IPS-20b (cell line): ENCODE data around the gene CFAP119.
A peak's percentile ranks its signal among the peaks of the same experiment; 100 is the strongest.

Source experiments
- H3K27ac ChIP-seq: one replicate; pipeline ENCODE4 v1.5.1; 2013; ENCODE audit warnings: low read length
- H3K27me3 ChIP-seq: 2 replicates; pipeline ENCODE4 v1.6.1; 2013; ENCODE audit warnings: mild to moderate bottlenecking, low read length, inconsistent platforms; ENCODE audit not compliant: insufficient read depth
- H3K36me3 ChIP-seq: 2 replicates; pipeline ENCODE4 v1.6.1; 2013; ENCODE audit warnings: low read depth, mild to moderate bottlenecking, inconsistent platforms, low read length, moderate library complexity; ENCODE audit not compliant: insufficient read depth
- H3K4me1 ChIP-seq: 2 replicates; pipeline ENCODE4 v1.6.1; 2013; ENCODE audit warnings: mild to moderate bottlenecking, control low read depth, inconsistent platforms, low read length, moderate library complexity; ENCODE audit not compliant: insufficient read depth
- H3K4me3 ChIP-seq: 2 replicates; pipeline ENCODE4 v1.5.1; 2013; ENCODE audit warnings: mild to moderate bottlenecking, low read length, inconsistent platforms
- H3K9ac ChIP-seq: 2 replicates; pipeline ENCODE4 v1.6.1; 2013; ENCODE audit warnings: low read depth, mild to moderate bottlenecking, inconsistent platforms, low read length, moderate library complexity
- H3K9me3 ChIP-seq: 2 replicates; pipeline ENCODE4 v1.6.1; 2013; ENCODE audit warnings: mild to moderate bottlenecking, low read depth, low read length, inconsistent platforms; ENCODE audit not compliant: insufficient read depth

CFAP119 gene

DNA sequence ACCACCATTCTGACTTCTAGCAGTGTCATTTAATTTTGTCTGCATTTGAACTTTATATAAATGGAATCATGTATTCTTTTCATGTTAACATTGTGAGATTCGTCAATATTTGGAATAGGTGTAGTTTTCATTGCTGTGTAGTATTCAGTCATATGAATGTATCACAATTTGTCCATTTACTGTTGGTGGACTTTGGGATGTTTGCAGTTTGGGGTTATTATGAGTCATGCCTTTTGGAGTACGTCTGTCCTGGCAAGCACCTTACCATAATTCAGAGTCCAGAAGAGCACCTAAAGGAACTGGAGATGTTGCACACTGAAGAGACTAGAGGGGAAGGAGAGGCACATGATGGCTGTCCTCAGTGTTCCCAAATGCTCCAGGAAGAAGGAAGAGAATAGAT lies 16.8 kb downstream of the CFAP119 start:
- Histone ChIP-seq H3K27ac (no peak overlapping the region), H3K36me3 (peaks cover 34% of the 10 kb centered on the region), H3K9ac (no peak overlapping the region)

DNA sequence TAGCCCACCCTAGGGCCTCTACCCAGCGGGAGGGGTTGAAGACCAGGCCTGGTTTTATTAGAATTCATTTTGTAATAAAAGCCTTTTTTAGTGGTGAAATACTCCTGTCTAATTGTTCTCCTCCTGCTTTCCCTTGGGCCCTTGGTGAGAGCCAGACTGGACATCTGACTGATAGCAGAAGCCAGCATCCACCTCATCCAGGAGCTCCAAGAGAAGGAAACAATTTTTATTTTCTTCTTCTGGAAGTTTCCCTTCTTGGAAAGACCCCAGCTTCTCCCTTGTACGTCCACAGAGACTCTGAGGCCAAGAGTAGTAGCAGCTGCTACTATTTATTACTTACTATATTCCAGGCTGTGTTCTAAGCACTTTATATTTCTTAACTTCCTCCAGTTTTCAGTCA lies 17.7 kb downstream of the CFAP119 start:
- H3K9me3 ChIP-seq = no peaks in the 10 kb centered on the region
- peaks cover 38% of the 10 kb centered on the region for H3K36me3 ChIP-seq
- H3K9ac ChIP-seq = no peak overlapping the region
- no peak overlapping the region for H3K27ac ChIP-seq
- no peaks in the 10 kb centered on the region for H3K27me3 ChIP-seq
- H3K4me1 ChIP-seq = peaks cover 7% of the 10 kb centered on the region; the same call in 1 of the 2 replicates
- no peak overlapping the region for H3K4me3 ChIP-seq

More for the DNA sequence above, 16.8 kb downstream of the CFAP119 start:
- Histone ChIP-seq H3K9me3 (no peaks in the 10 kb centered on the region), H3K4me3 (no peak overlapping the region), H3K4me1 (peaks cover 9% of the 10 kb centered on the region; the same call in 1 of the 2 replicates), H3K27me3 (no peaks in the 10 kb centered on the region)

DNA sequence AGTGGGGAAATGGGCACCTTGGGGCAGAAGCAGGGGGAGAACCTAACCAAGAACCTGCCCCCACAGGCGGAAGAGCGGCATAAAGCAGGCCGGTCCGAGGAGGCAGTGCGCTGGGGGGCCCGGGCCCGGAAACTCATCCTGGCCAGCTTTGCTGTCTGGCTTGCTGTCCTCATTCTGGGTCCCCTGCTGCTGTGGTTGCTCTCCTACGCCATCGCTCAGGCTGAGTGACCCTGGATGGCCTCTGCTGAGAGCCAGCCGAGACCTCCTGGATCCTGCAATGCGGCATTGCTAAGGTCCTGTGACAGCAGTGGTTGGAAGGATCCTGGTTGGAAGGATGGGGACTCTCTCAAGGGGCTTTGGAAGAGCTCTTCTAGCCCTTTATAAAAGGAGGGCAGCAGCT lies 18.1 kb downstream of the CFAP119 start:
- H3K9me3 ChIP-seq = no peaks in the 10 kb centered on the region
- no peak overlapping the region for H3K9ac ChIP-seq
- H3K27ac ChIP-seq = no peak overlapping the region
- H3K4me3 ChIP-seq = no peak overlapping the region
- H3K36me3 ChIP-seq = peaks cover 42% of the 10 kb centered on the region
- peaks cover 7% of the 10 kb centered on the region; the same call in 1 of the 2 replicates for H3K4me1 ChIP-seq
- no peaks in the 10 kb centered on the region for H3K27me3 ChIP-seq

DNA sequence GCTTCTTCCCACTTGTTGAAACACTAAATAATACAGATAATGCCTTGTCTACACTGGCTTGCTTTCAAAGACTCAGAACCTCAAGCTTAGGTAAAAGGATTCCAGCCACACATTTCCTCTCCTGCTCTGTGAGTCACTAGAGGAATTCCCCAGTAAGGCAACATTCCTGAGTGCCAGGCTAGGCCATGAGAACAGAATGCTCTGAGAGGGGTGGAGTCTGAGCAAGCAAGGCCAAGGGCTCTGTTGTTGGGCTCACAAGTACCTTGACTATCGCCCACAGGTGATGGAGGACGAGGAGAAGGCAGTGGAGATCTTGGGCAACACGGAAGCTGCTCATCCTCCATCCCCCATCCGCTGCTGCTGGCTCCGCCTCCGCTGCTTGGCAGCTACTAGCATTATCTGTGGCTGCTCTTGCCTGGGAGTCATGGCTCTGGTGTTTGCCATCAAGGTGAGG lies 20.4 kb downstream of the CFAP119 start:
- peaks cover 65% of the 10 kb centered on the region for H3K36me3 ChIP-seq
- no peak overlapping the region for H3K4me3 ChIP-seq
- H3K27ac ChIP-seq = no peak overlapping the region

DNA sequence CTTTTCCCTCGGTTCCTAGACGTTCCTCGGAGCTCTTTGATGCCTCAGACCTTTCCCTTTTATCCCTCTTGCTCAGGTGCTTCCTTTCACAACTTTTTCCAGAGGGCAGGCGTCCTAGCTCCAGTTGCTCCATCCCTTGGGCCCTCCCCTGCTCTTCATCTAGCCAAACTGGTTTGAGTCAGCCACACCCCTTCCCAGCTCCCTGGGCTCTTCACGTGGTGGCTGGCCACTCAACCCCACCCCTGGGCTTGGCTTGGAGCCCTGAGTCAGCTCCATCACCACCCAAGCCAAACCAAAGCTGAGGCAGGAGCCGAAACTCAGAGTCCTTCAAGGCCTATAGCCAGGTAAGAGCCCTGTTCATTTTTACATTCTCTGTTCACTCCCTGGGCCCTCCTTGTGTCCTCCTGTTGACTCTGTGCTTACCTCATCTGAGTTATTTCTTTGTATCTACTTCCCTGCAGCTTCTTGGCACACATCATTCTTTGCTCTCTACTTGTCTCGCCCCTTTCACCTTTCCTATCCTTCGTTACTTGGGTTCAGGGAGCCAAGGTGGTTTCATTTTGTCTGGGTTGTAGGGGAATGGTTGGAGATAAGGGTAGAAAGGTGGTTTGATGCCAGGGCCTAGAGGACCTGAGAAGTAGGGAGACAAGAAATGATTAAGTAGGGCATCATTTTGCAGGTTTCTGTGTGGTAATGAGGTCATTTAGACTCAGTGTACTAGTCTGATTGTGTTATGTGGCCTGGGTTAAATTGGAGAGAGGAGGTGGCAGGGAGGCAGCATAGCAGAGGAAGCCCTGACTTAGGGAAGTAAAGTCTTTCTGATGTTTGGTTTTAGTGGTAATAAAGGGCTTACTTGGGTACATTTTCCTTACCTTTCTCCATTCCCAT lies 21.3 kb downstream of the CFAP119 start:
- H3K4me1 ChIP-seq = peaks cover 7% of the 10 kb centered on the region; the same call in 1 of the 2 replicates
- H3K9me3 ChIP-seq = no peaks in the 10 kb centered on the region
- peak overlapping the region; percentile 18; the same call in 1 of the 2 replicates for H3K4me3 ChIP-seq
- H3K27ac ChIP-seq = no peak overlapping the region
- peak overlapping the region; percentile 31; the same call in 1 of the 2 replicates for H3K9ac ChIP-seq
- H3K27me3 ChIP-seq = no peaks in the 10 kb centered on the region
- peaks cover 73% of the 10 kb centered on the region for H3K36me3 ChIP-seq

More for the DNA sequence above, 20.4 kb downstream of the CFAP119 start:
- H3K9me3 ChIP-seq = no peaks in the 10 kb centered on the region
- H3K9ac ChIP-seq = no peak overlapping the region
- peaks cover 7% of the 10 kb centered on the region; the same call in 1 of the 2 replicates for H3K4me1 ChIP-seq
- no peaks in the 10 kb centered on the region for H3K27me3 ChIP-seq

DNA sequence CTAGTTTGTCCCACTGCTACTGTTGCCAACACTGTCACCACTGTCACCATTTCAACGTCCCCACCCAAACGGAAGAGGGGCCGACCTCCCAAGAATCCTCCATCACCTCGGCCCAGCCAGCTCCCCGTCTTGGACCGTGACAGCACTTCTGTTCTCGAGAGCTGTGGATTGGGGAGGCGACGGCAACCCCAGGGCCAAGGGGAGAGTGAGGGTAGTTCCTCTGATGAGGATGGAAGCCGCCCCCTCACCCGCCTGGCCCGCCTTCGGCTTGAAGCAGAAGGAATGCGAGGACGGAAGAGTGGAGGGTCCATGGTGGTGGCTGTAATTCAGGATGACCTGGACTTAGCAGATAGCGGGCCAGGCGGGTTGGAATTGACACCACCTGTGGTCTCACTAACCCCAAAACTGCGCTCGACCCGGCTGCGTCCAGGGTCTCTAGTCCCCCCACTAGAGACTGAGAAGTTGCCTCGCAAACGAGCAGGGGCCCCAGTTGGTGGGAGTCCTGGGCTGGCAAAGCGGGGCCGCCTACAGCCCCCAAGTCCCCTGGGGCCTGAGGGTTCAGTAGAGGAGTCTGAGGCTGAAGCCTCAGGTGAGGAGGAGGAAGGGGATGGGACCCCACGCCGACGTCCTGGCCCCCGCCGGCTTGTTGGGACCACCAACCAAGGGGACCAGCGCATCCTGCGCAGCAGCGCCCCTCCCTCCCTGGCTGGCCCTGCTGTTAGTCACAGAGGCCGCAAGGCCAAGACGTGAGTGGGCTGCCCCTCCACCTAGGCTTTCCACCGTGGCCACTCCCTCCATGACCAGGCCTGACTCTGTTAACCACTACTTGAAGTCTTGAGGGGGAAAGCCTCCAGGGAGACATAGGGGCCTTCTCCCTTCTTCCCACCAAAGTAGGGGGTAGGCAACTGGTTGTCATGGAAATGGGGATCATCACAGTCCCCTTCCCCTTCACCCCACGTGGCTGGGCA lies 22.6 kb downstream of the CFAP119 start:
- Histone ChIP-seq H3K27me3 (no peaks in the 10 kb centered on the region), H3K9me3 (no peaks in the 10 kb centered on the region), H3K36me3 (peaks cover 73% of the 10 kb centered on the region), H3K9ac (no peak overlapping the region), H3K4me1 (peaks cover 7% of the 10 kb centered on the region; the same call in 1 of the 2 replicates), H3K4me3 (no peak overlapping the region), H3K27ac (no peak overlapping the region)

DNA sequence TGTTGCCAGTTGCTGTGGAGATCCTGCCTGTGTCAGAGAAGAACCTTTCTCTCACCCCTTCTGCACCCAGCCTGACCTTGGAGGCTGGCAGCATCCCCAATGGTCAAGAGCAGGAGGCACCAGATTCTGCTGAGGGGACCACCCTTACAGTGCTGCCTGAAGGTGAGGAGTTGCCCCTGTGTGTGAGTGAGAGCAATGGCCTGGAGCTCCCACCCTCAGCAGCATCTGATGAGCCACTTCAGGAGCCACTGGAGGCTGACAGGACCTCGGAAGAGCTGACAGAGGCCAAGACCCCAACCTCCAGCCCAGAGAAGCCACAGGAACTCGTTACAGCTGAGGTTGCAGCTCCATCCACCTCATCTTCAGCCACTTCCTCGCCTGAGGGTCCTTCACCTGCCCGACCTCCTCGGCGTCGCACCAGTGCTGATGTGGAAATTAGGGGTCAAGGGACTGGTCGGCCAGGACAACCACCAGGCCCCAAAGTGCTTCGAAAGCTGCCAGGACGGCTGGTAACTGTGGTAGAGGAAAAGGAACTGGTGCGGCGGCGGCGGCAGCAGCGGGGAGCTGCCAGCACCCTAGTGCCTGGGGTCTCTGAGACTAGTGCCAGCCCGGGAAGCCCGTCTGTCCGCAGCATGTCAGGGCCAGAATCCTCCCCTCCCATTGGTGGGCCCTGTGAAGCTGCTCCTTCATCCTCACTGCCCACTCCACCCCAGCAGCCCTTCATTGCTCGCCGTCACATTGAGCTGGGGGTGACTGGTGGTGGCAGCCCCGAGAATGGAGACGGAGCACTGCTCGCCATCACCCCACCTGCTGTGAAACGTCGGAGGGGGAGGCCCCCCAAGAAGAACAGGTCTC lies 23.8 kb downstream of the CFAP119 start:
- no peaks in the 10 kb centered on the region for H3K27me3 ChIP-seq
- peaks cover 7% of the 10 kb centered on the region; the same call in 1 of the 2 replicates for H3K4me1 ChIP-seq
- no peak overlapping the region for H3K9ac ChIP-seq
- H3K36me3 ChIP-seq = peaks cover 76% of the 10 kb centered on the region
- no peaks in the 10 kb centered on the region for H3K9me3 ChIP-seq
- H3K4me3 ChIP-seq = no peak overlapping the region
- H3K27ac ChIP-seq = no peak overlapping the region

DNA sequence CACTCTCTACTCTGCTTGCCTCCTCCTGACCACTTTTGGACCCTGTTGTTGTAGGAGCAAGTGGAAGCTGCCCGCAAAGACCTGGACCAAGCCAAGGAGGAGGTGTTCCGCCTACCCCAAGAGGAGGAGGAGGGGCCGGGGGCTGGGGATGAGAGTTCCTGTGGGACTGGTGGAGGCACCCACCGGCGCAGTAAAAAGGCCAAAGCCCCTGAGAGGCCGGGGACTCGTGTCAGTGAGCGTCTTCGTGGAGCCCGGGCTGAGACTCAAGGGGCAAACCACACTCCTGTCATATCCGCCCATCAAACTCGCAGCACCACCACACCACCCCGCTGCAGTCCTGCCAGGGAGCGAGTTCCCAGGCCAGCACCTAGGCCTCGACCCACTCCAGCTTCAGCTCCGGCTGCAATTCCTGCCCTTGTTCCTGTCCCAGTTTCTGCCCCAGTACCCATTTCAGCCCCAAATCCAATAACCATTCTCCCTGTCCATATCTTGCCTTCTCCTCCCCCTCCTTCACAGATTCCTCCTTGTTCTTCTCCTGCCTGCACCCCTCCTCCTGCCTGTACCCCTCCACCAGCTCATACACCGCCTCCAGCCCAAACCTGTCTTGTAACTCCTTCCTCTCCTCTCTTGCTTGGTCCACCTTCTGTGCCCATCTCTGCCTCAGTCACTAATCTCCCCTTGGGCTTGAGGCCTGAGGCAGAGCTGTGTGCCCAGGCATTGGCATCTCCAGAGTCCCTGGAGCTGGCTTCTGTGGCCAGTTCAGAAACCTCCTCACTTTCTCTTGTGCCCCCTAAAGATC lies 24.7 kb downstream of the CFAP119 start:
- Histone ChIP-seq H3K36me3 (peaks cover 79% of the 10 kb centered on the region), H3K9me3 (no peaks in the 10 kb centered on the region), H3K9ac (no peak overlapping the region), H3K4me3 (no peak overlapping the region), H3K27me3 (no peaks in the 10 kb centered on the region), H3K27ac (no peak overlapping the region), H3K4me1 (peaks cover 7% of the 10 kb centered on the region; the same call in 1 of the 2 replicates)

DNA sequence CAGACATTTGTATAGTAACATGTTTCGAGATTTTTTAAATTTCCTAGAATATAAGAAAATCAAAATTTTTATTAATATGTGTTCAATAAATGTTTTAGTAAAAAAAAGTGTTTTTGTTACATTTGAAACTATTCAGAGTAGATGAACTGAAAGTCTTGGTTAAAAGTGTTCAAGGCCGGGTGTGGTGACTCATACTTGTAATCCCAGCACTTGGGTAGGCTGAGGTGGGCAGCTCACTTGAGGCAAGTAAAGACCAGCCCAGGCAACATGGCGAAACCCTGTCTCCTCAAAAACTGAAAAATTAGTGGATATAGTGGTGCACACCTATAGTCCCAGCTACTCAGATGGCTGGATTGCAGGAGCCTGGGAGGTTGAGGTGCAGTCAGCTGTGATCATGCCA lies 30.5 kb downstream of the CFAP119 start:
- no peak overlapping the region for H3K27ac ChIP-seq
- no peak overlapping the region for H3K4me3 ChIP-seq
- H3K36me3 ChIP-seq = peaks cover 86% of the 10 kb centered on the region
- H3K27me3 ChIP-seq = no peaks in the 10 kb centered on the region
- H3K9ac ChIP-seq = no peak overlapping the region
- H3K9me3 ChIP-seq = no peaks in the 10 kb centered on the region
- H3K4me1 ChIP-seq = peaks cover 7% of the 10 kb centered on the region

DNA sequence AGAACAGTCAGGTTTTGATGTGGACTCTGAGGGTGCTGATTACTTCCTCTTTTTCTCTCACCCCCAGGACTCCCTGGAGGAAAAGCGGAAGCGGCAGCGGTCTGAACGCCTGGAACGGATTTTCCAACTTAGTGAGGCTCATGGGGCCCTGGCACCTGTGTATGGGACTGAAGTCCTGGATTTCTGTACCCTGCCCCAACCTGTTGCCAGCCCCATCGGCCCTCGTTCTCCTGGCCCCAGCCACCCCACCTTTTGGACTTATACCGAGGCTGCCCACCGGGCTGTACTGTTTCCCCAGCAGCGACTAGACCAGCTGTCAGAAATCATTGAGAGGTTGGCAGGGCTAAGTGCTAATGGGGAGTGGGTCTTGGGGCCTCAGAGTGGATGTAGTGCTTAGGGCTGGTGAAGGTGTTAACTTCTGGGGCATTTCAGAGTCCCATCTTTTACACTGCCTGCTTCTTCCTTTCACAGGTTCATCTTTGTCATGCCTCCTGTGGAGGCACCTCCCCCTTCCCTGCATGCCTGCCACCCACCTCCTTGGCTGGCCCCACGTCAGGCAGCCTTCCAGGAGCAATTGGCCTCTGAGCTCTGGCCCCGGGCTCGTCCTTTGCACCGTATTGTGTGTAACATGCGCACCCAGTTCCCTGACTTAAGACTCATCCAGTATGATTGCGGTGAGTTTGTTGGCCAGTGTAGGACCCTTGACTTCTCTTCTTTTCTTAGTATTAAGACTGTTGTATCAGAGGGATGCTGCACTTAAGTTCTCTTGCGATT lies 32.8 kb downstream of the CFAP119 start:
- H3K4me3 ChIP-seq = no peak overlapping the region
- peaks cover 7% of the 10 kb centered on the region for H3K4me1 ChIP-seq
- no peaks in the 10 kb centered on the region for H3K9me3 ChIP-seq
- H3K27me3 ChIP-seq = no peaks in the 10 kb centered on the region
- peaks cover 89% of the 10 kb centered on the region for H3K36me3 ChIP-seq
- no peak overlapping the region for H3K9ac ChIP-seq
- H3K27ac ChIP-seq = no peak overlapping the region
